Left kidney (tissue), 1 donor: ENCODE results near the gene TLNRD1. TPM values are rescaled to one million over a fixed set of nuclear protein-coding genes. Genes with fewer than 3 reads are reported as not detected.

ENCODE experiments used
- polyA plus RNA-seq: library from polyadenylated mRNA; unstranded; fragments of 120-200 nt; gene quantifications from one replicate; pipeline ENCODE4 v1.2.1, GENCODE V29; 2013; ENCODE audit not compliant: insufficient read length

TLNRD1 gene
- polyA plus RNA-seq, 1 donor = 6.6 TPM

Other genes with a start within 250 kb of the TLNRD1 start
- 6.7 TPM for gene CEMIP, start 221.6 kb upstream of the TLNRD1 start, polyA plus RNA-seq
- 44.2 TPM for gene MESD, start 11.1 kb upstream of the TLNRD1 start, polyA plus RNA-seq
- gene CFAP161, start 133.3 kb downstream of the TLNRD1 start, polyA plus RNA-seq = 0.43 TPM
- gene IL16, start 196.0 kb downstream of the TLNRD1 start, polyA plus RNA-seq = 4.9 TPM